Epithelial cell of prostate (primary cell): Measurements from ENCODE around the gene C1D.
A peak's percentile ranks its signal among the peaks of the same experiment; 100 is the strongest.

Source experiments
- DNase-seq: peaks from one replicate; pipeline ENCODE4 v3.0.0-alpha.2; 2011; ENCODE audit warnings: low read depth, low spot score
- H3K27ac ChIP-seq: fragments of 450-650 bp; 2 replicates; pipeline ENCODE4 v1.5.1; 2017; ENCODE audit warnings: mild to moderate bottlenecking

The C1D gene

GRCh38 chr2:68059784-68060525 lies 2.8 kb downstream of the C1D start:
- H3K27ac ChIP-seq = peak overlapping the region; percentile 90
- peak; percentile 59 for DNase-seq

GRCh38 chr2:68057658-68058396 lies 5.0 kb downstream of the C1D start:
- H3K27ac ChIP-seq = no peak overlapping the region
- no peak for DNase-seq

- no peak for DNase-seq
Observed at GRCh38 chr2:68052717-68053422, 9.9 kb downstream of the C1D start.

GRCh38 chr2:68050353-68050752 lies 12.5 kb downstream of the C1D start:
- no peak for DNase-seq
- no peak overlapping the region for H3K27ac ChIP-seq

More at GRCh38 chr2:68052717-68053422, 9.9 kb downstream of the C1D start:
- H3K27ac ChIP-seq = no peak overlapping the region

GRCh38 chr2:68046642-68047240 lies 16.1 kb downstream of the C1D start:
- no peak overlapping the region for H3K27ac ChIP-seq

GRCh38 chr2:68046224-68046623 lies 16.6 kb downstream of the C1D start:
- DNase-seq = no peak
- peak overlapping the region; percentile 79 for H3K27ac ChIP-seq

More at GRCh38 chr2:68046642-68047240, 16.1 kb downstream of the C1D start:
- DNase-seq = no peak

GRCh38 chr2:68045342-68045741 lies 17.5 kb downstream of the C1D start:
- DNase-seq = no peak
- peak overlapping the region; percentile 79 for H3K27ac ChIP-seq

GRCh38 chr2:68044099-68044498 lies 18.7 kb downstream of the C1D start:
- H3K27ac ChIP-seq = peak overlapping the region; percentile 79
- DNase-seq = no peak

GRCh38 chr2:68043695-68044094 lies 19.1 kb downstream of the C1D start:
- peak overlapping the region; percentile 79 for H3K27ac ChIP-seq

GRCh38 chr2:68043032-68043431 lies 19.8 kb downstream of the C1D start:
- H3K27ac ChIP-seq = no peak overlapping the region
- no peak for DNase-seq

More at GRCh38 chr2:68043695-68044094, 19.1 kb downstream of the C1D start:
- no peak for DNase-seq

- no peak overlapping the region for H3K27ac ChIP-seq
- DNase-seq = no peak
Observed at GRCh38 chr2:68041704-68042245, 21.0 kb downstream of the C1D start.

GRCh38 chr2:68040078-68040477 lies 22.7 kb downstream of the C1D start:
- DNase-seq = no peak
- H3K27ac ChIP-seq = no peak overlapping the region

GRCh38 chr2:68039317-68039716 lies 23.5 kb downstream of the C1D start:
- DNase-seq = no peak

GRCh38 chr2:68032702-68033101 lies 30.1 kb downstream of the C1D start:
- H3K27ac ChIP-seq = no peak overlapping the region
- no peak for DNase-seq

More at GRCh38 chr2:68039317-68039716, 23.5 kb downstream of the C1D start:
- no peak overlapping the region for H3K27ac ChIP-seq

- H3K27ac ChIP-seq = no peak overlapping the region
- no peak for DNase-seq
Observed at GRCh38 chr2:68031542-68032160, 31.2 kb downstream of the C1D start.

- DNase-seq = no peak
- no peak overlapping the region for H3K27ac ChIP-seq
Observed at GRCh38 chr2:68031043-68031442, 31.8 kb downstream of the C1D start.

GRCh38 chr2:68030529-68030928 lies 32.3 kb downstream of the C1D start:
- DNase-seq = no peak
- no peak overlapping the region for H3K27ac ChIP-seq

GRCh38 chr2:68027959-68028358 lies 34.8 kb downstream of the C1D start:
- no peak for DNase-seq
- H3K27ac ChIP-seq = no peak overlapping the region

- DNase-seq = no peak
- H3K27ac ChIP-seq = no peak overlapping the region
Observed at GRCh38 chr2:68024450-68024849, 38.4 kb downstream of the C1D start.

GRCh38 chr2:68023904-68024303 lies 38.9 kb downstream of the C1D start:
- no peak for DNase-seq
- H3K27ac ChIP-seq = no peak overlapping the region
